ENCODE results near the gene GLI3.

GRCh38 chr7:42193471-42194129, 43.4 kb downstream of the GLI3 start:
- TF ChIP-seq CTCF (conservative IDR thresholded peaks at IDR 0.05) (no peak), EZH2 (IDR thresholded peaks at IDR 0.05; ENCODE audit: low read depth) (no peak)
